IMR-90 (cell line): Measurements from ENCODE around the gene GOT1. TPM values are rescaled to one million over a fixed set of nuclear protein-coding genes. Genes with fewer than 3 reads are reported as not detected.
A peak's percentile ranks its signal among the peaks of the same experiment; 100 is the strongest.

Experiments used
- ATAC-seq: fragments of 200-7000 bp; cut with Tn5 transposase; 2 replicates; pipeline ENCODE4 v1.9.1; 2020; ENCODE audit warnings: low read depth, mild to moderate bottlenecking, moderate library complexity
- BruUV-seq: library from RNA; stranded (reverse); fragments of 400-500 nt; replicated peaks from 2 replicates; lab custom pipeline; 2021; lab: Mats Ljungman, UMichigan
- CTCF ChIA-PET: fragments of 300-600 bp; formaldehyde crosslinking; extraction: SDS; loops from one replicate; lab custom pipeline; 2021; ENCODE audit warnings: antibody characterized with exemption; lab: Yijun Ruan, JAX
- POLR2A ChIA-PET: fragments of 300-600 bp; sonication (Branson Sonifier 250); formaldehyde crosslinking; loops from one replicate; lab custom pipeline; 2022; ENCODE audit warnings: antibody characterized with exemption; ENCODE audit not compliant: unreplicated experiment; lab: Charles Lee
- DNase-seq: peaks from one replicate; pipeline ENCODE4 v3.0.0; 2013
- H2AFZ ChIP-seq: replicated peaks from 2 replicates; pipeline ENCODE3; 2013; ENCODE audit warnings: low read length, mild to moderate bottlenecking; ENCODE audit not compliant: poor library complexity
- H2AK5ac ChIP-seq: 2 replicates; pipeline ENCODE4 v1.6.1; 2013; ENCODE audit warnings: low read depth, low read length, inconsistent platforms
- H2AK9ac ChIP-seq: replicated peaks from 2 replicates; pipeline ENCODE3; 2013; ENCODE audit warnings: mild to moderate bottlenecking, low read depth, low read length, moderate library complexity; ENCODE audit not compliant: poor library complexity
- H2BK120ac ChIP-seq: 2 replicates; pipeline ENCODE4 v1.6.1; 2013; ENCODE audit warnings: low read depth, low read length, inconsistent platforms
- H2BK15ac ChIP-seq: 3 replicates; pipeline ENCODE4 v1.6.1; 2013; ENCODE audit warnings: low read depth, low read length, inconsistent platforms
- H2BK20ac ChIP-seq: 2 replicates; pipeline ENCODE4 v1.6.1; 2013; ENCODE audit warnings: low read depth, mild to moderate bottlenecking, inconsistent platforms, low read length, moderate library complexity
- H2BK5ac ChIP-seq: 2 replicates; pipeline ENCODE4 v1.6.1; 2013; ENCODE audit warnings: mild to moderate bottlenecking, low read depth, low read length, inconsistent platforms; ENCODE audit not compliant: poor library complexity, severe bottlenecking
- H3K14ac ChIP-seq: replicated peaks from 2 replicates; pipeline ENCODE4 v1.6.1; 2013; ENCODE audit warnings: low read depth, low read length, inconsistent platforms
- H3K18ac ChIP-seq: 2 replicates; pipeline ENCODE4 v1.6.1; 2013; ENCODE audit warnings: low read depth, low read length, control low read depth
- H3K23ac ChIP-seq: 2 replicates; pipeline ENCODE4 v1.6.1; 2013; ENCODE audit warnings: low read depth, low read length, inconsistent platforms
- H3K27ac ChIP-seq: 2 replicates; pipeline ENCODE4 v1.5.1; 2013; ENCODE audit warnings: mild to moderate bottlenecking, control low read depth, low read length; ENCODE audit not compliant: insufficient read depth
- H3K27me3 ChIP-seq: 2 replicates; pipeline ENCODE4 v1.6.1; 2013; ENCODE audit warnings: low read length; ENCODE audit not compliant: control insufficient read depth, insufficient read depth
- H3K36me3 ChIP-seq: 2 replicates; pipeline ENCODE4 v1.6.1; 2013; ENCODE audit warnings: low read length, mixed read lengths; ENCODE audit not compliant: control insufficient read depth, insufficient read depth
- H3K4ac ChIP-seq: 2 replicates; pipeline ENCODE4 v1.6.1; 2013; ENCODE audit warnings: low read depth, low read length, inconsistent platforms
- H3K4me1 ChIP-seq: 2 replicates; pipeline ENCODE4 v1.6.1; 2013; ENCODE audit warnings: low read length, mixed read lengths; ENCODE audit not compliant: control insufficient read depth, insufficient read depth
- H3K4me2 ChIP-seq: 2 replicates; pipeline ENCODE4 v1.6.1; 2013; ENCODE audit warnings: low read depth, mild to moderate bottlenecking, control low read depth, low read length, moderate library complexity
- H3K4me3 ChIP-seq: 2 replicates; pipeline ENCODE4 v1.5.1; 2013; ENCODE audit warnings: low read depth, mild to moderate bottlenecking, control low read depth, low read length, moderate library complexity; ENCODE audit not compliant: insufficient read depth
- H3K56ac ChIP-seq: 2 replicates; pipeline ENCODE4 v1.6.1; 2013; ENCODE audit warnings: low read length, inconsistent platforms; ENCODE audit not compliant: insufficient read depth; ENCODE audit errors: extremely low read depth
- H3K79me1 ChIP-seq, 2 experiments: 2 replicates each; pipeline ENCODE4 v1.6.1; 2013; ENCODE audit warnings: low read length in 2 of 2, inconsistent platforms in 1 of 2, low read depth in 1 of 2
- H3K9ac ChIP-seq: 2 replicates; pipeline ENCODE4 v1.6.1; 2013; ENCODE audit warnings: low read depth, low read length, control low read depth
- H3K9me1 ChIP-seq: 2 replicates; pipeline ENCODE4 v1.6.1; 2013; ENCODE audit warnings: low read length, inconsistent platforms; ENCODE audit not compliant: insufficient read depth
- H3K9me3 ChIP-seq: 2 replicates; pipeline ENCODE4 v1.6.1; 2013; ENCODE audit warnings: low read length; ENCODE audit not compliant: control insufficient read depth, insufficient read depth
- H4K20me1 ChIP-seq: 2 replicates; pipeline ENCODE4 v1.6.1; 2013; ENCODE audit warnings: low read length, inconsistent platforms; ENCODE audit not compliant: insufficient read depth
- H4K5ac ChIP-seq: 2 replicates; pipeline ENCODE4 v1.6.1; 2013; ENCODE audit warnings: mild to moderate bottlenecking, low read depth, low read length, control low read depth
- H4K8ac ChIP-seq, 2 experiments: 2 replicates each; pipeline ENCODE4 v1.6.1; 2013; ENCODE audit warnings: low read depth in 2 of 2, low read length in 2 of 2, control low read depth in 1 of 2, inconsistent platforms in 1 of 2
- H4K91ac ChIP-seq: 2 replicates; pipeline ENCODE4 v1.6.1; 2013; ENCODE audit warnings: low read depth, low read length, inconsistent platforms; ENCODE audit not compliant: insufficient read depth
- BHLHE40 ChIP-seq: fragments of 150-350 bp; IDR thresholded peaks from 2 replicates; pipeline ENCODE4 v1.6.1; 2016; ENCODE audit warnings: mild to moderate bottlenecking, low read depth, low read length
- CEBPB ChIP-seq: IDR thresholded peaks from 2 replicates; pipeline ENCODE4 v1.6.1; 2012; ENCODE audit warnings: low read depth, low read length, improper control_type of control experiment
- WGBS, 2 experiments: methylation state at CpG; one replicate each; pipeline versions ENCODE4 v1.1.5 to v1.1.7; 2013; ENCODE audit warnings: missing lambda C conversion rate in 2 of 2; ENCODE audit not compliant: insufficient read length in 1 of 2; ENCODE audit errors: extremely low coverage in 2 of 2; 5-methylcytosine and 5-hydroxymethylcytosine counted together
- dilution Hi-C: fragments of 300-500 bp; cut with HindIII; formaldehyde crosslinking; loops from one replicate; pipeline ENCODE4 v1.14.3; 2018; ENCODE audit warnings: low sequenced_read_pairs; ENCODE audit not compliant: unreplicated experiment
- in situ Hi-C: fragments of 300-500 bp; cut with MboI; formaldehyde crosslinking; loops from 3 replicates; pipeline ENCODE4 v1.14.3; 2019; ENCODE audit warnings: low sequenced_read_pairs, inconsistent platforms, mixed read lengths
- intact Hi-C: fragments of 100-400 bp; cut with micrococcal nuclease; formaldehyde crosslinking; loops from 2 replicates; pipeline ENCODE4 v1.10.0; 2022
- polyA plus RNA-seq, 3 experiments: library from polyadenylated mRNA; depleted of rRNA; stranded (reverse); fragments of >200 nt; gene quantifications; 2 replicates each; pipeline ENCODE4 v1.2.3, GENCODE V29; 2012; ENCODE audit warnings: low replicate concordance in 1 of 3
- total RNA-seq: library from RNA; depleted of rRNA; stranded (reverse); fragments of >200 nt; gene quantifications from 2 replicates; pipeline ENCODE4 v1.2.3, GENCODE V29; 2012

The GOT1 gene
- total and polyA plus RNA-seq, 2 of the 4 experiments (the other 2 are of a cell fraction) = 29.4 to 46.1 TPM

GRCh38 chr10:99443500-99443899, 13.1 kb upstream of the GOT1 start:
- Histone ChIP-seq H4K8ac (no peak overlapping the region), H3K4ac (no peak overlapping the region), H2BK20ac (no peak overlapping the region), H3K9me3 (no peaks in the 10 kb centered on the region), H2AK5ac (no peak overlapping the region), H2AFZ (no peak overlapping the region), H3K36me3 (no peaks in the 10 kb centered on the region), H3K56ac (no peak overlapping the region), H3K14ac (no peak overlapping the region), H3K18ac (no peak overlapping the region), H2BK5ac (no peak overlapping the region), H2BK15ac (no peak overlapping the region), H3K79me1 (no peaks in the 10 kb centered on the region), H3K9ac (no peak overlapping the region), H3K9me1 (no peaks in the 10 kb centered on the region), H3K23ac (no peak overlapping the region), H4K20me1 (no peaks in the 10 kb centered on the region), H3K27ac (no peak overlapping the region), H4K91ac (no peak overlapping the region), H4K5ac (no peak overlapping the region), H3K4me2 (no peak overlapping the region), H3K27me3 (peaks cover 17% of the 10 kb centered on the region), H3K4me3 (no peak overlapping the region), H2BK120ac (no peak overlapping the region), H2AK9ac (no peak overlapping the region), H3K4me1 (peaks cover 8% of the 10 kb centered on the region; the same call in 1 of the 2 replicates)
- BruUV-seq = no TSS peak
- ATAC-seq (no peak), DNase-seq (no peak)
- in situ Hi-C loops = no loop called here
- ChIA-PET CTCF (interaction anchor here (1.3 kb wide), 2 partner anchors 8 to 174 kb away, joined by 3 to 5 read pairs; no protein-coding TSS in a partner anchor), POLR2A (no interaction called here)
- no CpG with 5 or more reads among the region's 3 CpGs for WGBS, 2 experiments
- intact Hi-C loops = no loop called here
- dilution Hi-C loops = no loop called here
- TF ChIP-seq CEBPB (peak; percentile 71), BHLHE40 (no peak)
